ENCODE measurements around the gene NPLOC4. TPM values are rescaled to one million over a fixed set of nuclear protein-coding genes. Genes with fewer than 3 reads are reported as not detected.

Gene NPLOC4
- total RNA-seq, 1 experiment from 2014 or later: 208 TPM

- H3K9me2 ChIP-seq (ENCODE audit: insufficient read depth): no peaks in the 10 kb centered on the region
- H3K79me2 ChIP-seq (ENCODE audit: low read depth): peaks cover 27% of the 10 kb centered on the region
- H4K20me1 ChIP-seq (ENCODE audit: insufficient read depth): no peaks in the 10 kb centered on the region
- intact Hi-C loops (cut with micrococcal nuclease; ENCODE audit: unreplicated experiment): loop anchor here (1.0 to 2.0 kb wide), 3 partner anchors 35 to 84 kb away; partner anchors contain the start of gene FAAP100
- H3K27ac ChIP-seq: no peak overlapping the region
- no peak overlapping the region for H3K4me3 ChIP-seq
- ChIA-PET POLR2A (ENCODE audit: unreplicated experiment) (interaction anchor here (0.5 to 0.7 kb wide), 3 partner anchors 122 to 236 kb away, joined by 3 to 18 read pairs (median 4); partner anchors contain the start of genes BAHCC1 and CCDC137), CTCF (no interaction called here)
- H3K9me3 ChIP-seq (ENCODE audit: insufficient read depth, low read depth): no peaks in the 10 kb centered on the region
- H3K27me3 ChIP-seq (ENCODE audit: insufficient read depth, low read depth): no peaks in the 10 kb centered on the region
- peak overlapping the region; percentile 80; the same call in 1 of the 2 replicates for H3K4me2 ChIP-seq
- H3K36me3 ChIP-seq (ENCODE audit: low read depth): no peaks in the 10 kb centered on the region
- BruUV-seq (replicated peaks): no TSS peak
- H3F3A ChIP-seq (ENCODE audit: insufficient read depth, low read depth): peaks cover 30% of the 10 kb centered on the region
- no peak overlapping the region for H2AFZ ChIP-seq
- peaks cover 25% of the 10 kb centered on the region for H3K4me1 ChIP-seq (replicated peaks; ENCODE audit: insufficient read depth)
- TF ChIP-seq CTCF (conservative IDR thresholded peaks at IDR 0.05): no peak
- TF ChIP-seq EZH2 (IDR thresholded peaks at IDR 0.05; ENCODE audit: low read depth): no peak
- DNase-seq: no peak
Observed at GRCh38 chr17:81517339-81518112, 119.4 kb downstream of the NPLOC4 start.

GRCh38 chr17:81517009-81517338, 119.9 kb downstream of the NPLOC4 start:
- no peak overlapping the region for H3K27ac ChIP-seq
- H3K4me2 ChIP-seq: peak overlapping the region; percentile 88
- H3K4me3 ChIP-seq: no peak overlapping the region; the same call in 1 of the 2 replicates
- no peaks in the 10 kb centered on the region for H3K27me3 ChIP-seq (ENCODE audit: insufficient read depth, low read depth)
- no peaks in the 10 kb centered on the region for H3K9me2 ChIP-seq (ENCODE audit: insufficient read depth)
- H3K9me3 ChIP-seq (ENCODE audit: insufficient read depth, low read depth): no peaks in the 10 kb centered on the region
- TF ChIP-seq CTCF (conservative IDR thresholded peaks at IDR 0.05) (no peak), EZH2 (IDR thresholded peaks at IDR 0.05; ENCODE audit: low read depth) (no peak)
- intact Hi-C loops (cut with micrococcal nuclease; ENCODE audit: unreplicated experiment): no loop called here
- H3F3A ChIP-seq (ENCODE audit: insufficient read depth, low read depth): peaks cover 30% of the 10 kb centered on the region
- H2AFZ ChIP-seq: no peak overlapping the region
- H3K4me1 ChIP-seq (replicated peaks; ENCODE audit: insufficient read depth): peaks cover 25% of the 10 kb centered on the region
- POLR2A ChIA-PET (ENCODE audit: unreplicated experiment): no interaction called here
- DNase-seq: no peak
- H3K36me3 ChIP-seq (ENCODE audit: low read depth): peaks cover 2% of the 10 kb centered on the region; the same call in 1 of the 2 replicates
- peaks cover 3% of the 10 kb centered on the region for H4K20me1 ChIP-seq (ENCODE audit: insufficient read depth)
- H3K79me2 ChIP-seq (ENCODE audit: low read depth): peaks cover 33% of the 10 kb centered on the region
- CTCF ChIA-PET: no interaction called here
- BruUV-seq (replicated peaks): no TSS peak

GRCh38 chr17:81516439-81516838, 120.5 kb downstream of the NPLOC4 start:
- peaks cover 7% of the 10 kb centered on the region for H3K36me3 ChIP-seq (ENCODE audit: low read depth)
- no peaks in the 10 kb centered on the region for H3K9me2 ChIP-seq (ENCODE audit: insufficient read depth)
- H3K27ac ChIP-seq: no peak overlapping the region
- POLR2A ChIA-PET (ENCODE audit: unreplicated experiment): interaction anchor here (0.7 kb wide), 1 partner anchor 62 kb away, joined by 3 read pairs; no protein-coding TSS in a partner anchor
- H3F3A ChIP-seq (ENCODE audit: insufficient read depth, low read depth): peaks cover 33% of the 10 kb centered on the region
- peaks cover 9% of the 10 kb centered on the region for H4K20me1 ChIP-seq (ENCODE audit: insufficient read depth)
- peaks cover 38% of the 10 kb centered on the region for H3K79me2 ChIP-seq (ENCODE audit: low read depth)
- no peak overlapping the region for H2AFZ ChIP-seq
- BruUV-seq (replicated peaks): no TSS peak
- H3K4me2 ChIP-seq: peak overlapping the region; percentile 88
- peak overlapping the region; percentile 76; the same call in 1 of the 2 replicates for H3K4me3 ChIP-seq
- H3K27me3 ChIP-seq (ENCODE audit: insufficient read depth, low read depth): no peaks in the 10 kb centered on the region
- H3K9me3 ChIP-seq (ENCODE audit: insufficient read depth, low read depth): no peaks in the 10 kb centered on the region
- DNase-seq: no peak
- CTCF ChIA-PET: interaction anchor here (1.5 kb wide), 1 partner anchor 85 kb away, joined by 5 read pairs; no protein-coding TSS in a partner anchor
- TF ChIP-seq CTCF (conservative IDR thresholded peaks at IDR 0.05): no peak
- TF ChIP-seq EZH2 (IDR thresholded peaks at IDR 0.05; ENCODE audit: low read depth): no peak
- H3K4me1 ChIP-seq (replicated peaks; ENCODE audit: insufficient read depth): peaks cover 25% of the 10 kb centered on the region
- intact Hi-C loops (cut with micrococcal nuclease; ENCODE audit: unreplicated experiment): no loop called here
